Right renal cortex interstitium (tissue), 3 donors: ENCODE results near the gene PLCB1. TPM values are rescaled to one million over a fixed set of nuclear protein-coding genes. Genes with fewer than 3 reads are reported as not detected.
A peak's percentile ranks its signal among the peaks of the same experiment; 100 is the strongest.

Experiments
- DNase-seq, 3 donors: peaks; one replicate each; pipeline ENCODE4 v3.0.0-alpha.2; 2013; ENCODE audit warnings: low read depth in 3 of 3, low spot score in 2 of 3
- polyA plus RNA-seq, 3 donors: library from polyadenylated mRNA; unstranded; fragments of 120-200 nt; gene quantifications; one replicate each; pipeline ENCODE4 v1.2.1, GENCODE V29; 2013; ENCODE audit not compliant: insufficient read length in 3 of 3

Gene PLCB1
- polyA plus RNA-seq, 3 donors = 42.8 to 54.2 (median 51.5) TPM

DNA sequence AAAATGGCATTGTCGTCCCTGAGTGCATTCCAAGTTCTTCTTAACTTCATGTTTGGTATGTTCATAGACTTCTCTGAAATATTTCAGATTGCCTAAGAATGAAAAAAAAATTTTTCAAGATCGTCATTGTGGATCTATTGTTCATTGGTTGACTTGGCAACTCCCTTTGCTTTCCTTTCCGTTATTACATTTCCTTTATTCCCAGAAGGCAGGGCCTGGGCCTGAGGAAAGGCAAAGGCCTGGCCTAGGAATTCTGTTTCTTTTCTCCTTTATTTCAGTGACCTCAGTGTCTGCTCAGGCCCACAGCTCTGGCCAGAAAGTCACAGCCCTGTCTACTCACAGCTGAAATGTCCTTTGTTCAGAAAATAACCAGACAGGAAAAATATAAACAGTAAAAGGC, 535.2 kb downstream of the PLCB1 start:
- DNase-seq = no peak

DNA sequence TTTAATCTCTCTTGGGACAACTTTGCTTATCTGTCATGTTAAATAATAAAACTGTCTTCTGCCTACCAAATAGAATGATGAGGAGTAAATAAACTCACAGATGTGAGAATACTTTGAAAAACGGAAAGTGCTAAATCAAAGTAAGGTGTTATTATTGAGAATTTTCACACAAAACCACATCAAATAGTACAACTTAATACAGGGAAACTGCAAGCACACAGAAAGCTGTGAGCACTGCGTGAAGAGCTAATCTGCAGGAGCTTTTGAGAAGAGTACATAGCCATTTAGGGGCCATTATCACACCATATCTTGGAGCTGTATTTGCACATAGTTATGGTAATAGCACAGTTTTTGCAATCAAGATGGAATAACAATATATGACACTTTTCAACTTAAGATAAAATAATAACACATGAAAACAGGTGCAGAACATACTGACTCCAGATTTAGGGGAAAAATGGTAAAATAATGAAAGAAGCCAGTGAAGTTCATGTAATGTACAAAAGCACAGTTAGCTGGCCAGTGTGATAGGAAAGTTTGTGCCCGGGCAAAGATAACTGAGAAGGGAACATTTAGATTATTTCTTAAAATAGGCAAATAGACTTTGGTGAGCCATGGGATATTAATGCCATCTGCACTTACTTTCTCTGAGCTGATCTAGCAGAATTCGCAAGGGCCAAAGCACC, 538.3 kb downstream of the PLCB1 start:
- no peak for DNase-seq

DNA sequence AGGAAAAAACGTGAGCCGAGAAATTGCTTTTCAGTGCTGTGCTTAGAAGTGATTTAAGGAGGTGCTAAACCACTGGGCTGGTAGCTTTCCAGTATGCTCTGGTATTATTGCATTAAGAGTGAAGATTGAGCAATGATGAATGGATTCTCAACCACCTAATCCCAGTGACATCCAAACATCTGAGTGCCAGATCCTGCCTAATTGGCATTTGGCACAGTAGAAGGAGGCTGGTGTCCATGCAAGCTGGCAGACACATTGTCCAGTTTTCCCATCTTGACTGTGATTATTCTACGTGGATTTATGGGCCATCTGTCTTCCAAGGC, 538.8 kb downstream of the PLCB1 start:
- DNase-seq = no peak

DNA sequence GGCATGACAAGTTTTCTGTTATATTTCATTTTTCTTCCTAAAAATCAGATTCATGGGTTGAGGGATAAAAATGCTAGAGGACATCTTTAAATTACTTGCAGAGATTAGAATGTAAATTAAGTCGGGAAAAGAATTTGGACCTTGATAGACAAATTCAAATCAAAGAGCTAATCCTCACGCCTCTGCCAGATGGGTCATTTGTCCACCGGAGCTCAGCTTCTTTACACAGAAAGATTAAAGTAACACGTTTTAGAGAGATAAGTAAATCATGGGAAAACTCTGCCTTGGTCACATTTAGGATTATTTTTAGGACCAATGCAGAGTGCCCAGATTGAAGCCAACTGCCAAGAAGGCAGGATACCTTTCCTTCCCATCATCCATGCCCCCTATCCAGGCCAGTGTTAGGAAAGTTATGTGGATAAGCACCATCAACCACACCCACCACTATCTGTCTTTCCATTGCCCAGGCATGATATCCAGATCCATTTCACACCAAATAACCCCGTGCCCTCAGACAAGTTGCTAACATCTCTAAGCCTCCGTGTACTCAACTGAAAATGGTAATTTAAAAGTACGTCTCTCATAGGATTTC, 539.4 kb downstream of the PLCB1 start:
- DNase-seq = no peak

DNA sequence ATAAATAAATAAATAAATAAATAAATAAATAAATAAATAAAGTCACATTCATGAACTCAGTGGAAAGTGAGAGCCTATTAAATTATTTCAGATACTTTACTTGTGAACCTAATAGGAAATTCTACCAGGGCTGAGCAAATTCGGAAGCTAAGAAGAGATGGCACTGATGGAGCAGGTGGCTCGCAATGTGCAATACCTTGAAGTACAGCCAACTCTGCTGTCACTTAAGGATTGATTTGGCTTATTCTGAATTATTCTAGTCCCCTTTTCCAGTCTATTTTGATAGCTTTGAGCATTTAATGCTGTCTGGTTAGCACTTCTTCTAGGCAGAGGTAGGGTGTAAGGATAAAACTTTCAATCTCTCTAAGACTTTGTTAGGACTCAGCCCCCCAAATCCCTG, 541.0 kb downstream of the PLCB1 start:
- no peak for DNase-seq

DNA sequence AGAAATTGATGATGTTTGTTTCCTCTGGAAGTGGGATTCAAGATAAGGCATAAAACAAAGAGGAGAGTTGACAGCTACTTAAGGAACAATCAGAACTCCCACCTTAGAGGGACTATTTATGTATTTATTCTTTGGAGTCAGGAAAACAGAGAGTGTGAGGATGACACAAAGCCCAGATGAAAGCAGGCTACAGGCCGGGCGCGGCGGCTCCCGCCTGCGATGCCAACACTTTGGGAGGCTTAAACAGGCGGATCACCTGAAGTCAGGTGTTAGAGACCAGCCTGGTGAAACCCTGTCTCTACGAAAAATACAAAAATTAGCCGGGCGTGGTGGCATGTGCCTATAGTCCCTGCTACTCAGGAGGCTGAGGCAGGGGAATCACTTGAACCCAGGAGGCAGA, 543.8 kb downstream of the PLCB1 start:
- DNase-seq = no peak

DNA sequence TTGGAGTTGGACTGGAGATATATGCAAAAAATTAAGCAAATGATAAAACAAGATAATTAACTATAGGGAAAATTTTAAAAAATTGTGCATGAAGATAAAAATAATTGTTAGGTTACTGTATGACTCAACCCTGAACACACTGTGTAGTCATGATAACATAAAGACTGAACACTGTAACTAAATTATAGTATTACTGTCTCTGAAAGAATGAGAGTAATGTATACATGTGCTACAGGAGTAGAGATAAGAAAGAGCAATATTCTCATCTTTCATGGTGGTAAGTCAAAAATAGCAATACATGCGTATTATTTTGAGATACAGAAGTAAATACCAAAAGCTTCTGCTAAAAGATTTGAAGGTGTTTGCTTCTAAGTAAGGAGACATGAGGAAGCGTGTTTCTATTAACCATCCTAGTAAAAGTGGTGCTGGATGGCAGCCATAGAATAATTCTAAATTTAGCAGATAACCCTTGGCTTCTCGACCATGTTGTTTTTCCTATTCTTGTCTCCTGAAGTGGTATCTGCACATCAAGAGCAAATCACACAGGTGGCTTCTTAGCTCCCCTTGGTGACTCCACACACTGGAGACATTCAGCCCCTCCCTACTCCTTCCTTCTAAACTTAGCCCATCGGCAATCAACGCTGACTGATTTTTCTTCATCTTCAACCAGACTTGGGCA, 546.2 kb downstream of the PLCB1 start:
- no peak for DNase-seq

DNA sequence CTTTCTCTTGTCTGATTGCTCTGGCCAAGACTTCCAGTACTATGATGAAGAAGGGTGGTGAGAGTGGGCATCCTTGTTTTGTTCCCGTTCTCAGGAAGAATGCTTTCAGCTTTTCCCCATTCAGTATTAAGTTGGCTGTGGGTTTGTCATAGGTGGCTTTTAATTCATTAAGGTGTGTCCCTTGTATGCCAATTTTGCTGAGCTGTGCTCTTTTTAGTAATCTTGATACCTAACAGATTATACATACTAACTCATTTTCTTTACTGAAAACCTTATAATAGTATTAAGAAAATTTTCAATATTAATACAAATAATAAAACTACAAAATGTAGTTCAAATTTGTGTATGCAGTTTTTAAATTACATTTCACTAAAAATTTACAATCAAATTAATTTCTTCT, 557.3 kb downstream of the PLCB1 start:
- DNase-seq = no peak

DNA sequence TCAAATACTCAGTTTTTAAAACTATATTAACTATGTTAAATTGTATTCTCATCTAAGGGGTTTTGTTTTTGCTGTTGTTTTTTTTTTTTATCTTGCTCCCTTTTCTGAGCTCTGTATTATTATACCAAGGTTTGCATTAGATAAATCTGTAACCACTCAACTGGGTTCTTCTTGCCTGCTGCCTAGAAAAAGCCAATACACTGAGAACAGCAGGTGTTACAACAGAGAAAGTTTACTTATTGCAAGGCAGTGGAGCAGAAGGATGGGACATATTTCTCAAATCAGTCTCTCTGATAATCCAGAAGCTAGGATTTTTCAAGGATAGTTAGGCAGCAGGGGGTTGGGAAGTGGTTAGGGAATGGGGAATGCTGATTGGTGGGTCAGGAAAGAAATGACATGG, 558.0 kb downstream of the PLCB1 start:
- DNase-seq = no peak

DNA sequence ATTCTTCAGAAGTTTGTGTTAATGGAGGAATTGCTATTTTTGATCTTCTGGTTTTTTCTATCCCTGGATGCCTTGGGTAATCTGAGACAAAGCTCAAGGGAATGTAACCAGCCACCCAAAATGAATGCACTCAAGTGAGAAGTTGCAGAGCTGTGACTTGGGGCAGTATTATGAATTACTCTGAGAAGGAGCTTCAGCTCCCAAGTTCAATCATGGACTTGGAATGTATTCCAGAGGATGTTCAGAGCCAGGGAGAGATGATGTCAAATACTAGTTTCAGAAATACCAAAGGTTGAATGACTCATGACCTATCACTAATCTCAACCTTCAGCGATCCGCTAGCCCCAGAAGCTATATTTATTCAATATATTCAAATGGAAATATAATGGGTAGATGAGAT, 561.6 kb downstream of the PLCB1 start:
- DNase-seq = no peak

DNA sequence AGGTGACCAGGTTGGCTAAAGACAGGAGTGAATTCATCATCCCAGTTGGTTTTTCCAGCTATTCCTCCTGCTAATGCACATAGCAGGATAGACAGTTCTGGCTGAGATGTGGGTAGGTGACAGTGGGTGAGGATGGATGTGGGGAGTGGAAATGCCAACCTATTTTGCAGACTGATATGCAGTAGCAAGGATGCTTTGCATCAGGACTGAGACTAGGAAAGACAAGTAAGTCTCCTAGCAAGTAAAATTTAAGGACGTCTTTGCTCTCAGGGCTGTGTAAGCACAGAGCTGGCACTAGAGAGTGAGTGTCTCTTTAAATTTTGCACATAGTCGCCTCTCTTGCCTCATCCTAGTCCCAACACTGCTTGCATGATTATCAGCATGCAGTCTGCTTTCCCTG, 568.7 kb downstream of the PLCB1 start:
- DNase-seq = no peak

DNA sequence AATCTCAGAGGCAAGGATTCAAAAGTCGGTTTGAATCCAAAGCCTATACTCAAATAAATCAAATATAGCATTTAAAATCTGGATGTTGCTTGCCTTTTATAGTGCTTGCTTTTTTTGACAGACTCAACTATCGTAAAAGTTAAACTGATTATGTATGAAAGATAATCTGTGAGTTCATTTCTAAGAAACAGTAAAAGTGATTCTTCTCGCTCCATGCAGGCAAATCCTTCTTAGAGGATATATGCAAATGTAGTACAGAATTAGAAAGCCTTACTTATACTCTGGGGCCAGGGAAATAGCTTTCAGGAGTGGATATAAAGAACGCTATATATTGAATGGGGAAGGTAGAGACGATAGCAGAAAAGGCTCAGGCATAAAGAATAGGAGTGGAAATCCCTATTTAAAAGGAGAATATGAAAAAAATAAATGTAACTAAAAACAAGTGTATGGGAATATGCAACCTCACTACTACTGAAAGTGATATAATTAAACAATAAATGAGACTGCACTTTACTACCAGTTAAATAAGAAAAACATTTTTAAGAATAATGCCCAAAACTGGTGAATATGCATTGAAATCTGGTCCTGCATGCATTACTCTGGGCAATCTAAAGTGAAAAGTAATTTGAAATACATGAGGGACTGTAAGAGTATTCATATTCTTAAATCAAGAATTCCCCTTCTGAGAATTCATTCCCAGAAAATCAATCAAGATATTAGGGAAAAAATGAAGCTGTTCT, 575.1 kb downstream of the PLCB1 start:
- no peak for DNase-seq

DNA sequence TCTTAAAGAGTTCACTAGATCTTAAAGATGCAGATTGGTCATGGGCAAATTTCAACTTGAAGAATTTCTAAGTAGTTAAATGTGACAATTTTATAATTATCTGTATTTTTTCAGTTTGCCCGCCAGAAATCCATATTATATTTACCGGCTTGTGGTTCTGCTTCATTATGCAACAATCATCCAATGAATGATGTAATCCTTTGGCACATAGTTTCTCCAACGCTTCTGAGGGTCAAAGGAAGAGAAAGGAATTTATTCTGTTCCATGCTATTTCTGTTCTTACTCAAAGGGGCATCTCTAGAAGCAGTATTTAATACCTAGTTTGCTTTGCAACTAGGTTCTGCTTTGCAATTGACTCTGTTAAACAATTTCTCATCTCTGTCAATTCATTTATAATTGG, 577.6 kb downstream of the PLCB1 start:
- no peak for DNase-seq

DNA sequence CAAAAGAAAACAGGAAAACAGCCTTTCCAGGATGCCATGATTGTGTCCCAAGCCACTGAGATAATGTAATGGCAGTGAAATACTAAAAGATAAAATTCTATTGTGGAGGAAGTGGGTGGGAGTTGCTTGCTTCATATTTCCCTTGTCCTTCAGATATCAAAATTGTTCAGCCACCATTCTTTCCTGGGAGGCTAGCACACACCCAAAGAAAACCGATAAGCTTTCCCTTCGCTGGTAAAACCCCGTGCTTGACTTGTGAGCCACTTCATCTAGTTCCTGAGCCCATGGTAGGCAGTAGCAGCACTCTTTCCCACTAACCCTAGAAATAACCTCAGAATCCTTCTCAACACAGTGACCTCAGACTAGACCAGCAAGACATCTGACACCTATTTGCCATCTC, 579.4 kb downstream of the PLCB1 start:
- no peak for DNase-seq

DNA sequence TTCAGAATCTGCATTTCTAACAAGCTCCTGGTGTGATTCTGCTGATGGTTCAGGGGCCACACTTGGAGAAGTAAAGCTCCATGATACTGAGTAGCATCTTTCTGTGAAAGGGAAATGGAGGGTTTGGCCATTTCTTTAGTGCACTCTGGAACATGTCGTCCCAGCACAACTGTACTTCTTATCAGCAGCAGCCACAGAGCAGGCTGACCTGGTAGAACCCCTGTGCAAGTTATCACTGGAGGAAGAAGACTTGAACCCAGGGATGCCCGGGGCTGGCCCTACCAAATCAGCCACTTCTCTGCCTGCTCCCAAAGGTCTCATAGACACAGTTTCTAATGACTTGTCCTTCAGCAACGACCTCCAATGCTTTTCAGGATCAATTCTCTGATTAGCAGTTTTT, 582.1 kb downstream of the PLCB1 start:
- no peak for DNase-seq

DNA sequence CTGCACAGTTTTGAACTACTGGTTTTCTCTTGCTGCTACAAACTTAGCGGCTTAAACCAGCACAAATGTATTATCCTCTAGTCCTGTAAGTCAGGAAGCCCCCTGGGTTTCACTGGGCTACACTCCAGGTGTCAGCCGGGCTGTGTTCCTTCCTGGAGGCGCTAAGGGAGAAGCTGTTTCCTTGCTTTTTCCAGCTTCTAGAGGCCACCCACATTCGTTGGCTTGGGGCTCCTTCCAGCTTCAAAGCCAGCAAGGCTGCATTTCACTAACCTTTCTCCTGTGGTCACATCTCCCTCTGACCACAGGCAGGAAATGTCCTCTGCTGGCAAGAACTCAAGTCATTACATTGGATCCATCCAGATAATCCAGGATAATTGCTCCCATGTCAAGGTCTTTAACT, 586.2 kb downstream of the PLCB1 start:
- no peak for DNase-seq

DNA sequence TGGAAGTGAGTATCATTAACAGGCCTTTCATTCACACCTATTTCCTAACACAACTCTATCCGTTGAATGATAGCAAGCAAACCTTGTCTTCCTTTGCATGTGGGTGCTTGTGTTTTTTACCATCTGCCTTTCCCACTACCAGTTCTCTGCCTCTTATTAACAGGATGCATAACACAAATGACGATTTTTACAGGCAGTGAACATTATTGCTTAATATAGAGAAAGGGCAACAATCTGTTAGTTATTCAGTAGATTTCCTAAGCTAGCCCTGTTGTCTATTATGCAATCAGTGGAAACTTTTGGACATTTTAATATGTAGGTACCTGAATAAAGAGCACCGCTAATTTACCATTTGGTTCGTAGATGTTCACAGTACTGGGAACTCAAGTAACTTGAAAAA, 588.0 kb downstream of the PLCB1 start:
- no peak for DNase-seq

DNA sequence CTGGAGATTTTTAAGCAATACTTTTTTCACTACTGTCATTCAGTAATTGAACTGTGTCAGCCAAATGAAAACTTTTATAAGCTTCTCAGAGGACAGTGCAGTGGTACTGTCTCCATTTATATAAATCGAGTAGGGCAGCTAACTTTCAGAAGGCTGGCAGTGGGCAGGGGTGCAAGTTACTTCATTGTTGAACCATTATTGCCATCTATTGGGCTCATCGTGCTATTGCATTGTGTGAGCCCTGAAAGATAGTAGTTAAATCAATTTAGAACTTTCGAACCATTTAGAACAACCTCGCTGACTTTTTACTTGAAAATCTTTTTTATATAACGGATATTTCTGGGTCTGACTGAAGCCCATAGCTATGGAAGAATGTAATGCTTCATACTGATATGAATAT, 589.0 kb downstream of the PLCB1 start:
- peak; percentile 34 to 40 (median 38) for DNase-seq

DNA sequence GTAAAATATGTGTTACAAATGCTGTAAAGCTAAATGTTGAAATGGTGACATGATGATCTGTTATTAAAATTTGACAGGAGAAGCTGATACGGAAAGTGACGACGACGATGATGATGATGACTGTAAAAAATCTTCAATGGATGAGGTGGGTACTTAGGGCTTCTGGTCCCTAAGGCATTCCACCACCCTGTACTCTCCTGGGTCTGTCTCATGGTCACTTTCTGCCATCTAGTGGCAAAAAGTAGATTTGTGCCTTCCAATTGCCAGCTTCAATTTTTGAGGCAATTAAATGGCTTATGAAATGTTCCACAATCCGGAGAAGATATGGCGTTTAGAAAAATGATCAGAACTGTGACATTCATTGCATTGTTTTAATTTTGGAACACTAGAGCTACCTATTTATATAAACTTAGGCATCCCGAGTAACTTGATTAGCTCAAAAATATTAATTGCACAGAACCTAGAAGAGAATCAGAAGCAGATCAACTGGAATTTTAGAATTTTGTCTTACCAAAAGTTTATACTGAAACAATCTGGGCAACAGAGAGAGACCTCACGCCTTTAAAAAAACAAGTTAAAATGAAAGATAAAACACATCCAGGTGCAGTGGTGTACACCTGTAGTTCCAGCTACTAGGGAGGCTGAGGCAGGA, 590.3 kb downstream of the PLCB1 start:
- DNase-seq = peak; percentile 35 to 38 (median 36)

DNA sequence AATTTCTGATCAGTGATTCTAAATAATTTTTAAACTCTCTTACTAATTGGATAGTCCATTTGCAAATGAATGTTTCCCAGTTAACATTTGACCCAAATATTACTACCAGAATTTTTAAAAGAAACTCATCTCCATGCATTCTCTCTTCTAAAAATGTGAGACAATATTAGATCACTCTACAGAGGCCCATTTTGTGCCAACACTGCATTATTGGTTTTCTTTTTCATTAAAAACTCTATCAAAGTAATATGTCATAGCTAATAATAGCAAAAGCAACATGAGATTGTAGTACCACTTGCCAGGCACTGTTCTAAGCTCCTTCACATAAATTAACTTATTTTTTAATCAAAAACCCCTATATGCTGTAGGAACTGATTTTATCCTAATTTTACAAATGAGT, 591.2 kb downstream of the PLCB1 start:
- DNase-seq = no peak

DNA sequence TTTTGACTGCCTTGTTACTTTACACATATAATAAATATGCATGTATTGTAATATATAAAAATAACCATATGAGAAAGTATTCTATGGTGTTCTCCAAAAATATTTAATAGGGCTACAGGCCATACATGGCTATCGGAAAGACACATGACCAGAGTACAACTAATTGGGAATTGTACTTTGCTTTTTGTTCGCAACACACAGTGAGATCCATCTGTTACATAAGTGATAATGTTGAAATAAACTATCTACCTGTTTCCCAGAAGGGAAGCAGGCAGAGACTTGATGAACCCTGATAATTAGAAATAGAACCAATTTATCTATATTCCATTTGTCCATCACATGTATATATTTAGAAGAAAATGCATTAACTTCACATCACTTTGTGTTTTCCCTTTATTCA, 592.8 kb downstream of the PLCB1 start:
- DNase-seq = no peak
